ENCODE measurements around the gene KMT5B. TPM values are rescaled to one million over a fixed set of nuclear protein-coding genes. Genes with fewer than 3 reads are reported as not detected.

Gene KMT5B
- polyA plus RNA-seq, 1 experiment = 17.2 TPM

GRCh38 chr11:68127714-68128681 is 85.1 kb downstream of the KMT5B start:
- H3K27ac ChIP-seq (ENCODE audit: low read depth, low read length) = no peak overlapping the region
- DNase-seq (ENCODE audit: low read depth, low spot score) = peak; percentile 23
- POLR2A ChIA-PET = interaction anchor here (0.5 to 1.5 kb wide), 3 partner anchors 10 to 65 kb away, joined by 3 to 5 read pairs (median 4); no protein-coding TSS in a partner anchor

DNA sequence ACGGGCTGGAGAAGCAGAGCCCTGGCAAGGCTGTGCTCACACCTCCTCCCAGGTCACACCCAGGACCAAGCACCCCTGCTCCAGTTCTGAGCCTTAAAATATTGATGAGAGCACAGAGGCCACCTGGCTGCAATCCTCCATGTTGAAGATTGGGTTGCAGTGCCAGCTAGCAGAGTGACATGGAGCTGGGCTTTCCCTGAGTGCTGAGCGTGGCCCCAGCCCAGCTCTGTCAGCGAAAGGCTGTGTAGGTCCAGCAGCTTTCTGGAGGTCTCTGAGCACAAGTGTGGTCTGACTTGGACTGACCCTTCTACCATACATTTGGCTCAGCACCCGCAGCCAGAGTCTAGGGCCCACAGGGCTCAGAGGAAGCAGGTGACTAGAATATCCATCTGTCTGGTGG is 87.9 kb downstream of the KMT5B start:
- TF ChIP-seq, protein P1, sequence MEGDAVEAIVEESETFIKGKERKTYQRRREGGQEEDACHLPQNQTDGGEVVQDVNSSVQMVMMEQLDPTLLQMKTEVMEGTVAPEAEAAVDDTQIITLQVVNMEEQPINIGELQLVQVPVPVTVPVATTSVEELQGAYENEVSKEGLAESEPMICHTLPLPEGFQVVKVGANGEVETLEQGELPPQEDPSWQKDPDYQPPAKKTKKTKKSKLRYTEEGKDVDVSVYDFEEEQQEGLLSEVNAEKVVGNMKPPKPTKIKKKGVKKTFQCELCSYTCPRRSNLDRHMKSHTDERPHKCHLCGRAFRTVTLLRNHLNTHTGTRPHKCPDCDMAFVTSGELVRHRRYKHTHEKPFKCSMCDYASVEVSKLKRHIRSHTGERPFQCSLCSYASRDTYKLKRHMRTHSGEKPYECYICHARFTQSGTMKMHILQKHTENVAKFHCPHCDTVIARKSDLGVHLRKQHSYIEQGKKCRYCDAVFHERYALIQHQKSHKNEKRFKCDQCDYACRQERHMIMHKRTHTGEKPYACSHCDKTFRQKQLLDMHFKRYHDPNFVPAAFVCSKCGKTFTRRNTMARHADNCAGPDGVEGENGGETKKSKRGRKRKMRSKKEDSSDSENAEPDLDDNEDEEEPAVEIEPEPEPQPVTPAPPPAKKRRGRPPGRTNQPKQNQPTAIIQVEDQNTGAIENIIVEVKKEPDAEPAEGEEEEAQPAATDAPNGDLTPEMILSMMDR (IDR thresholded peaks at IDR 0.05; ENCODE audit: low read depth, low read length) = no peak
- CTCF ChIA-PET = no interaction called here

More at GRCh38 chr11:68127714-68128681, 85.1 kb downstream of the KMT5B start:
- CTCF ChIA-PET = no interaction called here
- Histone ChIP-seq H3K4me3 (ENCODE audit: low read depth, low read length) (peak overlapping the region; percentile 44), H3K9me3 (ENCODE audit: control insufficient read depth, insufficient read depth, low read length) (peaks cover 15% of the 10 kb centered on the region), H3K27me3 (ENCODE audit: control insufficient read depth, insufficient read depth, low read length) (no peaks in the 10 kb centered on the region)
- TF ChIP-seq, protein P1 (IDR thresholded peaks at IDR 0.05; ENCODE audit: low read depth, low read length) = no peak

DNA sequence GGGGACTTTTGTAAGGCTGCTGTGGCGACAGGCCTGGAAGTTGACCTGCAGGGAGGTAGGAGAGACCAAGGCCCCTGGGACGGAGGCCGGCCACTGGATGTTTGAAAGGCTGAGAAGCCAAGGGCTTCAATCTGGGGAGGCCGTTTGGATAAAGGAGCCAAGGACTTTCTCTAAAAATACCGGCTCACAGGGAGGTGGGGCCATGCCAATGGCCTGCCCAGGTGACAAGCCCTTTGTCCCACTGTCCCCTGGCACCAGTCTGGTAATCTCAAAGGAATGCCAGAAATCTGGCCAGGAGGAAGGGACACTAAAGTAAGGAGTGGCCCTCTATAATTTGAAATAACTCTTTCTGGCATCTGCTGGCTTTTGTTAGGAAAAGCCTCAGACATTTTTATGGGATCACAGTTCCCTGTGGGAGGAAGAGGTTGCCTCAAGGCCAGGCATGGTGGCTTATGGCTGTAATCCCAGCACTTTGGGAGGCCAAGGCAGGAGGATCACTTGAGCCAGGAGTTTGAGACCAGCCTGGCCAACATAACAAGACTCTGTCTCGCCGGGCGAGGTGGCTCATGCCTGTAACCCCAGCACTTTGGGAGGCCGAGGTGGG is 90.1 kb downstream of the KMT5B start:
- DNase-seq (ENCODE audit: low read depth, low spot score) = no peak
- H3K27ac ChIP-seq (ENCODE audit: low read depth, low read length) = no peak overlapping the region
- H3K9me3 ChIP-seq (ENCODE audit: control insufficient read depth, insufficient read depth, low read length) = no peaks in the 10 kb centered on the region
- no peak overlapping the region for H3K4me3 ChIP-seq (ENCODE audit: low read depth, low read length)
- ChIA-PET POLR2A (no interaction called here), CTCF (no interaction called here)
- TF ChIP-seq, protein P1 (IDR thresholded peaks at IDR 0.05; ENCODE audit: low read depth, low read length) = no peak
- H3K27me3 ChIP-seq (ENCODE audit: control insufficient read depth, insufficient read depth, low read length) = no peaks in the 10 kb centered on the region

More for the DNA sequence above, 87.9 kb downstream of the KMT5B start:
- Histone ChIP-seq H3K4me3 (ENCODE audit: low read depth, low read length) (no peak overlapping the region), H3K9me3 (ENCODE audit: control insufficient read depth, insufficient read depth, low read length) (no peaks in the 10 kb centered on the region), H3K27me3 (ENCODE audit: control insufficient read depth, insufficient read depth, low read length) (no peaks in the 10 kb centered on the region), H3K27ac (ENCODE audit: low read depth, low read length) (no peak overlapping the region)
- POLR2A ChIA-PET = no interaction called here
- DNase-seq (ENCODE audit: low read depth, low spot score) = no peak

GRCh38 chr11:68121067-68121899 is 91.8 kb downstream of the KMT5B start, which contains the start of gene CHKA:
Gene CHKA, minus strand, starts transcription at chr11:68121388. Its CDS starts 211 bp downstream, at chr11:68121177.
- Histone ChIP-seq H3K9me3 (ENCODE audit: control insufficient read depth, insufficient read depth, low read length) (no peaks in the 10 kb centered on the region), H3K27me3 (ENCODE audit: control insufficient read depth, insufficient read depth, low read length) (no peaks in the 10 kb centered on the region), H3K27ac (ENCODE audit: low read depth, low read length) (peak within 1 kb of the TSS; percentile 80), H3K4me3 (ENCODE audit: low read depth, low read length) (peak within 1 kb of the TSS; percentile 73)
- DNase-seq (ENCODE audit: low read depth, low spot score) = peak; percentile 41
- ChIA-PET CTCF (no interaction called here), POLR2A (no interaction called here)
- TF ChIP-seq, protein P1 (IDR thresholded peaks at IDR 0.05; ENCODE audit: low read depth, low read length) = no peak

All from AG04450 (cell line).